Fibroblast of skin of left quadriceps (primary cell): ENCODE measurements around the gene UBR3.
"Not testable (repeated sequence)": the region's sequence is repeated elsewhere in the genome, so short reads cannot be mapped to it uniquely, and the experiment has no call there.

Experiments
- DNase-seq, 2 experiments: peaks; one replicate each; pipeline ENCODE4 v3.0.0-alpha.2; 2013; ENCODE audit warnings: low read depth in 2 of 2

The UBR3 gene

DNA sequence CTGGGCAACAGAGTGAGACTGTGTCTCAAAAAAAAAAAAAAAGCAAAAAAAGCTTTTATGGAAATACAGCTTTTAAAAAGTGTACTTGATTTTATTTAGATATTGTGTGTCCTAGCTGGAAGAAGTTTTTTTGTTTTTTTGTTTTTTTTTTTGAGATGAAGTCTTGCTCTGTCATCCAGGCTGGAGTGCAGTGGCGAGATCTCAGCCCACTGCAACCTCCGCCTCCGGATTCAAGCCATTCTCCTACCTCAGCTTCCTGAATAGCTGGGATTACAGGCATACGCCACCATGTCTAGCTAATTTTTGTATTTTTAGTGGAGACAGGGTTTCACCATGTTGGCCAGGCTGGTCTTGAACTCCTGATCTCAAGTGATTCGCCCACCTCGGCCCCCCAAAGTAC lies 39.0 kb downstream of the UBR3 start:
- DNase-seq: not testable (repeated sequence)

GRCh38 chr2:169867579-169867978 lies 40.3 kb downstream of the UBR3 start:
- DNase-seq: no peak

DNA sequence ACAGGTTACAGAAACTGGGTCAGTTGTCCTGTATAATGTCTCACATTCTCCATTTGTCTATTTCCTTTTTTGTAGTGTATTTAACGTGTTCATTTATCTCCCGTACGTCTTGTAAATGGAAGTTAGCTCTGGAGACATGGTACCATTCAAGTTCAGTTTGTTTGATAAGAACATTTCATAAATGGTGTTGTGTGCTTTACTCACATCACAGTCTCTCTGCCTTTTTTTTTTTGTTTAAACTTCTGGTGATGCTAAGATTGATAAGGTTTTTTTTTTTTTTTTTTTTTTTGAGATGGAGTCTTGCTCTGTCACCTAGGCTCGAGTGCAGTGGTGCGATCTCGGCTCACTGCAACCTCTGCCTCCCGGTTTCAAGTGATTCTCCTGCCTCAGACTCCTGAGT lies 41.7 kb downstream of the UBR3 start:
- no peak for DNase-seq

- not testable (repeated sequence) for DNase-seq
These were observed 44.1 kb downstream of the UBR3 start for GRCh38 chr2:169871369-169871768.

DNA sequence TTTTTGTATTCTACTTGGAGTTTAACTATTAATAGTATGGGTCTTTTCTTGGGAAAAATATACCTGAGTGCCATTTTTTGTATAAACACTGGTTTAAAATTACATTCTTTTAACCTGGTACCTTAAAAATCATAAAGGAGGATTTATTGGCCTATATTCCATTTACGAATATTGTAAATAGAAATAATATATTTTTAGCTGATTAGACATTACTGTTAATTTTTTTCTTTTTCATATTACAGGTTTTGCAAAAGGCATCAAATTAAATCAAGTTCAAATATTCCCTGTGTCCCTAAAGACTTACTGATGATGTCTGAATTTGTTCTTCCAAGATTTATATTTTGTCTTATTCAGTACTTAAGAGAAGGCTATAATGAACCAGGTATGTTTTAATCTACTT lies 44.7 kb downstream of the UBR3 start:
- no peak for DNase-seq

DNA sequence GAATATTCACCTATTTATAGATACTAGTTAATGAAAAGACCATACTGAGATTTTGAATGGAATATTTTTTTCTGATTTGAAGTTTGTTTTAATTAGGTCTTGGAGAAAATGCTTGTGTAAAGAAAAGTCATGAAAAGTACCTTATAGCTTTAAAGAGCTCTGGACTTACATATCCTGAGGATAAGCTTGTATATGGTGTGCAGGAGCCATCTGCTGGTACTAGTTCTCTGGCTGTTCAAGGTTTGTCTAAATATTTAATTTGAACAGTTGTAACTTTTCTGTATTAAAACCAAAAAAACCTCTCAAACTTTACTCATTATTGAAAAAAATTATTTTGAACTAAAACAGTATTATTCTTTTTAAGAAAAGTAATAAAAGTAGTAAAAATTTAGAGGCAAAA lies 50.1 kb downstream of the UBR3 start:
- DNase-seq: no peak

DNA sequence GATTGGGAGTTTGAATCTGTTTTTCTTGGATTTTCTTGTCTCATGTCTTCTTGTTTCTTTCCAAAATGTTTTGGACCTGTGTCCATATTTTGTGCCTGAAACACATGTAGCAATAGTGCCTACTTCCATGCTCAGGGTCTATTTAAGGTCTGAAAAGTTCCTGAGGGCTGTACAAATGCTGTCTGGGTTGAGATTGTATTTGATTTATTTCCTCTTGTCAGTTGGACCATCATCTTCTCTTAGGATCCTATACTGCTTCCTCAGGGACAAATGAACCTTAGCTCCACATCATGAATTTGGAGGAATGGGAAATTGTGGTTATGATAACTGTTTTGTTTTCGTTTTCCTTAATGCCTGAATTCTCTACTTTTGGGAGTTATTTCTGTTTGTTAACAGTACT lies 59.9 kb downstream of the UBR3 start:
- no peak for DNase-seq

- DNase-seq: no peak
These were observed 64.5 kb downstream of the UBR3 start for GRCh38 chr2:169891593-169892298.

DNA sequence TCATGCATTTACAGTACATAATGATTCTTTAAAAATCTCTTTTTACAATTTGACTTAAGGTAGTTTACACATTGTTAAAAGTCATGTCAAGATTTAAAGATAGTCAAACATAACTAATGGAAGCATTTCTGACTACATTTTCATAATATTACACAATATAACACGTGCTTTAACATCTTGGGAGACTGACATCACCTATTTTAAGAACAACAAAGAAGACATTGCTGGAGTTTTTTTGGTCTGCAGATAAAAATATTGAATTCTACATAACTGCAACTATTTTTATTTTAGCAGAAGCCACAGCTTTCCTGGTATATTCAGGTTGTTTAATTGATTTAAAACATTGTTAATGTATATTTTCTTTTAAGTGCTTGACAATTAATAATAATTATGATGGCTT lies 65.7 kb downstream of the UBR3 start:
- no peak for DNase-seq

- no peak for DNase-seq
These were observed 68.2 kb downstream of the UBR3 start for GRCh38 chr2:169895294-169895985.

DNA sequence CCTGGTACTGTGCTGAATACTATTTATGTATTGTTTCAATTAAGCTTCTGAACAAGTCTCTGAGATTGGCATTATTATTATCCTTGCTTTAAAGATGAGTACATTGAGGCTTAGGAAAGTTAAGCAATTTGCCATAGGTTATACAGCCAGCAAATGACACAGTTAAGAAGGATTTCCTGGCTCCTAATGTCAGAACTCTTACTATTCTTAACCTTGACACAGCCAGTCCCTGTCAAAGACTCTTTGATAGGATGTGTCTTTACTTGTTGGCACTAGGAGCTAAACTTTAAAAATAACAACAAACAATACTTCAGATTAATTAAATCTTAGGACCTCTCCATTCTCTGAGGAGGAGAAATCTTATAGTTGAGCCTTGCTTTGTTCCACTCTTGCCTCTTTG lies 70.6 kb downstream of the UBR3 start:
- no peak for DNase-seq

DNA sequence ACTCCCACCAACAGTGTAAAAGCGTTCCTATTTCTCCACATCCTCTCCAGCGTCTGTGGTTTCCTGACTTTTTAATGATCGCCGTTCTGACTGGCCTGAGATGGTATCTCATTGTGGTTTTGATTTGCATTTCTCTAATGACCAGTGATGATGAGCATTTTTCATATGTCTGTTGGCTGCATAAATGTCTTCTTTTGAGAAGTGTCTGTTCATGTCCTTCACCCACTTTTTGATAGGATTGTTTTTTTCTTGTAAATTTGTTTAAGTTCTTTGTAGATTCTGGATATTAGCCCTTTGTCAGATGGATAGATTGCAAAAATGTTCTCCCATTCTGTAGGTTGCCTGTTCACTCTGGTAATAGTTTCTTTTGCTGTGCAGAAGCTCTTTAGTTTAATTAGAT lies 72.8 kb downstream of the UBR3 start:
- DNase-seq: not testable (repeated sequence)

DNA sequence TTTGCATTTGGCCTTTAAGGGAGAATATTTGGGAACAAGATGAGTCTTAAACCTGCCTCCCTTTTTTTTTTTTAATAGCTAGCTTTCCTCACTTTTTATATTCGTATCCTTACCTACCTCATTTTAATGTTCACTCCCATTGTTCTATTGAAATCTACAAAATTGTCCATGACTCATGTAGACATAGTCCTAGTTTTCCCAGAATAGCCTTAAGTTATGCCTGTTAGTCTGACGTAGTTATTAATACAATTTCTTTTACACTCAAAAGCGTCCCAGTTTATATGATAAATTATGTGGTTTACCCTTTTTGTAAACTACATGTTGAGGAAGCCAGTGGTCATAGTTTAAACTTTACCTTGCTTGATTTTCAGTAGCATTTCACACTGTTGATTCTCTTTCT lies 73.4 kb downstream of the UBR3 start:
- DNase-seq: no peak

- DNase-seq: no peak
These were observed 79.5 kb downstream of the UBR3 start for GRCh38 chr2:169906731-169907130.

GRCh38 chr2:169909376-169909775 lies 82.1 kb downstream of the UBR3 start:
- no peak for DNase-seq

GRCh38 chr2:169910109-169910799 lies 83.0 kb downstream of the UBR3 start:
- no peak for DNase-seq

GRCh38 chr2:169911119-169911518 lies 83.9 kb downstream of the UBR3 start:
- DNase-seq: no peak

DNA sequence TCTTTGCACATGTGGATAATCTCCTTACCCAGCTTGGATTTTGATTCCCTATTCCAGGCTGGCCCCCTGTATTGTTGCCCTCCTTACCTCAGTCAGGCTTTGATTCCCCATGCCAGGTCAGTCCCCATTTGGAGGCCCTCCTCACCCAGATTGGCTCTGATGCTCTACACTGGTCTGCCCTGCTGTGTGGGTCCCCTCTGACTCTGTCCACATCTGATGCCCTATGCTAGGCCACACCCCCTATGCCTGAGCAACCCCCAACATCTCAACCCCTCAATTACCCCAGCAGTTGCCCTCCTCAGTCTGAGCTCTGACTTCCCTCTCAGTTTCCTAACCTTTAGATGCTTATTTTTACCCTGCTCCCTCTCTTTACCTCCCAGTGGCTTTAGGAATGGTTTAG lies 89.4 kb downstream of the UBR3 start:
- no peak for DNase-seq

DNA sequence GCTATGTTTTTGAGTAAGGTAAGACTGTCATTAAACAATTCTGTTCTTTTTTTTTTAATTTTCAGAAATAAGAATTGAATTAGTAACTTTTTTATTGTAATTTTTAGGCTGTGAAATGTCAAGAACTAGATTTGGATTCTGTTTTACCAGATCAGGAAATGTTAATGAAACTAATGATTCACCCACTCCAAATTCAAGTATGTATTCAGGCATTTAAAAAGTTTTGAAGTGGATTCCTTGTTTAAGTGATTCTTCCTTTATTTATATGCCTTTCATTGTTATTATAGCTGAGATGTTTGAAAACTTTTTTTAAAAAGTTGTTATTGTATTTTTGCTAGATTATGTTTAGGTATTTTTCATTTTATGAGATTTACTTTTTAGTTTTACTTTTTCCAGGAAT lies 96.7 kb downstream of the UBR3 start:
- DNase-seq: no peak

DNA sequence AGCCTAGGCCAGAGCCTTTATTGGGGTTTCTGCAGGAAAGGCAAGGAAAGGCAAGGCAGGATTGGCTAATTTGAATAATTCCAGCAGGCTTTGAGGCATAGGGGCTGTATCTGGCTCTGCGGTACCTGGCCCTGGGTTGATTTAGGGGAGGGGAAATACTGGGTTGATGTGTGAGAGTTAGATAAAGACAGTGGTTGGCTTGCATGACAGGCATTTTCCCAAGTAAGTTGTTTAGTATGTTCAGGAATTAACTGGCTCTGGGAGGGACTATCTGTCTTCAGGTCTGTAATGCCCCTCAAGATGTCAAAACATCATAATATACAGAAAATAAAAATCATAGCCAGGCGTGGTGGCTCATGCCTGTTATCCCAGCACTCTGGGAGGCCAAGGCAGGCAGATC lies 98.7 kb downstream of the UBR3 start:
- DNase-seq: no peak

GRCh38 chr2:169928463-169928864 lies 101.2 kb downstream of the UBR3 start:
- DNase-seq: peak; percentile 19 to 22

DNA sequence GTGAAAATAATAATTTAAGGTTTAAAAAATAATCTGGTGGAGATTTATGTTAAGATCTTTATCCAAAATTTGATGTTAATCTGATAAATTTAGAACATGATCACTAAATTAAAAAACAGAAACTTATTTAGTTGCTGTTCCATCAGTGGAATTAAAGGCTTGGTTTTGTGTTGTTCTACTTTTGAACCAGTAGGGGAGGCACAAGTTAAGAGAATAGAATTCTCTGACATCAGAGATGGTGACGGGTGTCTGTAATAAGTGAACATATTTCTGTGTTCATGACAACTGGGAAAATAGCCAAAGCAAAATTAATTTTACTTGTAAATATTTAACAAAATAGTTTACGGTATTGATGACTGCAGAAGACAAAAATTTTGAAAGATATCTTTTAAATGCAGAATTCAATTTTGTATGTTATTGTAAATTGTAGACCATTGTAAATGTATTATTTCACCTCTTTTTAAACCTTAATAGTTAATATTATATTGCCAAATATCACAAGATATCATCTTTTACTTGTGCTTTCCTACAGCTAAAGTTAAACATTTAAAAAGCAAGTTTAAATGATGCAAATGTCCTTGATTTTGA lies 106.0 kb downstream of the UBR3 start:
- DNase-seq: peak; percentile 3 to 11

DNA sequence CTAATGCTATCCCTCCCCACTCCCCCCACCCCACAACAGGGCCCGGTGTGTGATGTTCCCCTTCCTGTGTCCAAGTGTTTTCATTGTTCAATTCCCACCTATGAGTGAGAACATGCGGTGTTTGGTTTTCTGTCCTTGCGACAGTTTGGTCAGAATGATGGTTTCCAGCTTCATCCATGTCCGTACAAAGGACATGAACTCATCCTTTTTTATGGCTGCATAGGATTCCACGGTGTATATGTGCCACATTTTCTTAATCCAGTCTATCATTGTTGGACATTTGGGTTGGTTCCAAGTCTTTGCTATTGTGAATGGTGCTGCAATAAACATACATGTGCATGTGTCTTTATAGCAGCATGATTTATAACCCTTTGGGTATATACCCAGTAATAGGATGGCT lies 109.4 kb downstream of the UBR3 start:
- not testable (repeated sequence) for DNase-seq
